ENCODE data around the gene PAIP2B. TPM values are rescaled to one million over a fixed set of nuclear protein-coding genes. Genes with fewer than 3 reads are reported as not detected.

Gene PAIP2B
- total RNA-seq, 1 experiment from 2014 or later: 3.1 TPM

GRCh38 chr2:71154279-71154678 is 72.6 kb downstream of the PAIP2B start:
- peaks cover 4% of the 10 kb centered on the region; the same call in 1 of the 2 replicates for H3K4me1 ChIP-seq
- no peak overlapping the region for H3K4me3 ChIP-seq
- no peak overlapping the region for H3K27ac ChIP-seq
- peaks cover 14% of the 10 kb centered on the region for H3K36me3 ChIP-seq
- H3K27me3 ChIP-seq: no peaks in the 10 kb centered on the region
- no peaks in the 10 kb centered on the region for H3K9me3 ChIP-seq (replicated peaks)
- DNase-seq: no peak

DNA sequence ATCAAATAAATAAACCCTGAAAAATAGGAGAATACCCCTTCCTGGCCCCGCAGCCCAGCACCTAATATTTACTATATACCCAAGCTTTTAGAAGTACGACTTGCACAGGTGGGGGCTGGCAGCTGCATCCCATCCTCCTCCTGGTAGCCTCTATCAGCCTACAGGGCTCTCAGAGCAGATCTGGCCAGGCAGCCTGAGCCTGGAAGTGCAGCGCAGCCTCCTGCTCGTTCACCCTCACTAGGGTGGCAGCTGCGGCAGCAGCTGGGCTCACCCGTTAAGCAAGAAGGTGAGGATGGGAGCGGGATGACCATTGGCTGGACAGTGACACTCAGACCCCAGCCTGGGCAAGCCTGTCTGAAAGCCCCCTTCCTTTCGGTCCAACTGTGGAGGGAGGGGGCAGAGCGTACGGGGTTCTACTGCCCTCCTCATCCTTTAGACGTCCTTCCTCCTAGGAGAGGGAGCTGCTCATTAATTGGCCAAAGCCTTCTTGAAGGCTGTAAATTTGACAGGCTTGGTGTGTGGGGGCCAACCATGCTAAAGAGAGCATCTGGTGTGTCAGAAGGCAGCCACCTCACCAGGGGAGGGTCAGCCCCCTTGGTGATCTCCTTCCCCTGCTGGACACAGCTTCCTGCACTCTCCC is 73.2 kb downstream of the PAIP2B start:
- H3K36me3 ChIP-seq: peaks cover 20% of the 10 kb centered on the region
- H3K27me3 ChIP-seq: no peaks in the 10 kb centered on the region
- peaks cover 4% of the 10 kb centered on the region; the same call in 1 of the 2 replicates for H3K4me1 ChIP-seq
- H3K27ac ChIP-seq: no peak overlapping the region
- H3K4me3 ChIP-seq: no peak overlapping the region
- H3K9me3 ChIP-seq (replicated peaks): no peaks in the 10 kb centered on the region
- DNase-seq: peak; percentile 45 to 55

GRCh38 chr2:71151620-71152019 is 75.3 kb downstream of the PAIP2B start:
- H3K27ac ChIP-seq: no peak overlapping the region
- no peak overlapping the region for H3K4me3 ChIP-seq
- DNase-seq: no peak
- H3K36me3 ChIP-seq: peaks cover 41% of the 10 kb centered on the region
- H3K4me1 ChIP-seq: peaks cover 4% of the 10 kb centered on the region; the same call in 1 of the 2 replicates
- H3K9me3 ChIP-seq (replicated peaks): no peaks in the 10 kb centered on the region
- no peaks in the 10 kb centered on the region for H3K27me3 ChIP-seq

DNA sequence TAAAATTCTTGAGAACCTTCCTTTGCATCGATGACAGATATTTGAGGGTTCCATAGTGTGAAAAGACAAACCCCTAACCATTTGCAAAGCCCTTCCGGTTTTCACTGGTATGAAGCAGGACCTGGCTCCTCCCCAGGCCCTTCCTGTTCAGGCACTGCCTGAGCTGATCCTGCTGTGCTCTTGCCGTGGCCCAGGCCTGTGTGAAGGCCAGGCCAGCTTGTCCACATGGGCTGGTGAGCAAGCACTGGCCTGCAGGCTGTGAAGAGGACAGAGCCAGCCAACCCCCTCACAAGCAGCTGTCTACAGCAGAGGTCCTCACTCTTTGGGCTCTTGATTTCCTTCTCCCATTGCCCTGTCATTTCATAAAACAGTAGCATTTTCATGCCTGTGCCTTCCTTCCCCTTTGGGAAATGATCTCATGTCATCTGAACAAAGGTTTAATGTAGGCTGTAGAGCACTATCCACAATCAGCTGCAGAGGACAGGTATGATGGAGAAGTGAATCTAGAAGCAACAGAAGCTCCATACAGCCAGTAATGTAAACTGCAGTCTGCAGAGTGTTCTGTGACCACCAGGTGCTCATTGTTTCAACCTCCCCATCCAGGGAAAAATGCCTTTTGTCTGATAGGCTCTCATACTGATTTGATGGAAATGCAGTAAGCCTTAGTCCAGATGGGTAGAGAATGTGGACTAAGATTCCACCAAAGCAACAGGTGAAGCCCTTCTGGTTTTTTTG is 76.7 kb downstream of the PAIP2B start:
- Histone ChIP-seq H3K27ac (no peak overlapping the region), H3K4me3 (no peak overlapping the region), H3K27me3 (no peaks in the 10 kb centered on the region), H3K4me1 (no peaks in the 10 kb centered on the region), H3K36me3 (peaks cover 50% of the 10 kb centered on the region), H3K9me3 (replicated peaks) (no peaks in the 10 kb centered on the region)
- DNase-seq: no peak

DNA sequence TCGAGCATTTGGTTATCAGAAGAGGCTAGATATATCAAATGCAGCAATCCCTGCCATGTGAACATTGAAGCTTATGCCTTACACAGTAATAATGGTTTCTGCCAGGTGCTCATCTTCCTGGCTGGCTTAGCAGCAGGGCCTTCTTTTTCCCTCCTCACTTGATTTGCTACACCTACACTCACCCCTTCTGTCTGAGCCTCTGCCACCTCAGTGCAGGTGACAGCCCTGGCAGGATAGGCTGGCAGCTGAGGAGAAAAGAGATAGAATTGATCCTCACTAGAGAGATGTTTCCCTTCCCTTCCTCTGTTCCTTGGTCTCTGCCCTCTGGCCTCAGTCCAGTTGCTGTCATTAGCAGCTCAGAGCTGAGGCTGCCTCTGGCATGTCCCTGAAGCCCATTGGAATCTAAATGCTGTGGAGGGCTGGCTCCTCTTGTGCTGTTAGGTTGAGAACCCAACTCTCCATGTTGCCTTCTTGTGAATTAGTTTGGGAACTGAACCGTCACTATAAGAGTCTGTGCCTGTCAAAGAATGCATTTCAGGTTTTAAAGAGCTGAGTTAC is 78.3 kb downstream of the PAIP2B start:
- no peak for DNase-seq
- Histone ChIP-seq H3K4me3 (no peak overlapping the region), H3K4me1 (no peaks in the 10 kb centered on the region), H3K27me3 (no peaks in the 10 kb centered on the region), H3K36me3 (peaks cover 64% of the 10 kb centered on the region), H3K9me3 (replicated peaks) (no peaks in the 10 kb centered on the region), H3K27ac (no peak overlapping the region)

DNA sequence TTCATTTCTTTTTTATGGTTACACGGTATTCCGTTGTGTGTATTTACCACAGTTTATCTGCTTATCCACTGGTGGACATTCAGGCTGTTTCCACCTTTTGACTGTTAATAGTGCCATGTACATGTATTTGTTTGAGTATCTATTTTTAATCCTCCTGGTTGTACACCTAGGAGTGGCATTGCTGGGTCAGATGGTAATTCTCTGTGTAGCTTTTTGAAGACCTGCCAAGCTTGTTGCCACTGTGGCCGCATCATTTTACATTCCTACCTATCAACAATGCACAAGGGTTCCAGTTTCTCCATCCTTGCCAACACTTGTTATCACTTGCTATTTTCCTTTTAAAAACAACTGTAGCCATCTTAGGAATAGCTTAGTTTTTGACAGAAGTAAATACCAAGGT is 83.1 kb downstream of the PAIP2B start:
- no peak for DNase-seq
- H3K4me1 ChIP-seq: no peaks in the 10 kb centered on the region
- no peak overlapping the region for H3K27ac ChIP-seq
- no peaks in the 10 kb centered on the region for H3K9me3 ChIP-seq (replicated peaks)
- H3K4me3 ChIP-seq: no peak overlapping the region
- no peaks in the 10 kb centered on the region for H3K27me3 ChIP-seq
- H3K36me3 ChIP-seq: peaks cover 86% of the 10 kb centered on the region

GRCh38 chr2:71136174-71136573 is 90.7 kb downstream of the PAIP2B start:
- H3K27me3 ChIP-seq: no peaks in the 10 kb centered on the region
- no peak overlapping the region for H3K4me3 ChIP-seq
- DNase-seq: no peak
- H3K4me1 ChIP-seq: peaks cover 7% of the 10 kb centered on the region
- no peaks in the 10 kb centered on the region for H3K9me3 ChIP-seq (replicated peaks)
- H3K27ac ChIP-seq: no peak overlapping the region
- H3K36me3 ChIP-seq: peaks cover 70% of the 10 kb centered on the region

GRCh38 chr2:71133603-71134002 is 93.3 kb downstream of the PAIP2B start:
- Histone ChIP-seq H3K36me3 (peaks cover 46% of the 10 kb centered on the region), H3K4me3 (no peak overlapping the region), H3K27me3 (no peaks in the 10 kb centered on the region)

More at GRCh38 chr2:71133603-71134002, 93.3 kb downstream of the PAIP2B start:
- Histone ChIP-seq H3K4me1 (peaks cover 8% of the 10 kb centered on the region), H3K9me3 (replicated peaks) (no peaks in the 10 kb centered on the region), H3K27ac (no peak overlapping the region)
- DNase-seq: no peak

Other genes starting within 250 kb of the PAIP2B start
- 0.36 TPM in 1 of 2 replicates, not detected in the other for gene ANKRD53, start 248.5 kb downstream of the PAIP2B start, total RNA-seq (2014; rRNA removed; shearing (Covaris generic))
- 85.3 and 90.9 TPM in 2 replicates for gene TEX261, start 232.2 kb downstream of the PAIP2B start, total RNA-seq (2014; rRNA removed; shearing (Covaris generic))
- 46.8 and 49.3 TPM in 2 replicates for gene NAGK, start 158.5 kb downstream of the PAIP2B start, total RNA-seq (2014; rRNA removed; shearing (Covaris generic))
- gene MCEE, start 96.9 kb downstream of the PAIP2B start, total RNA-seq (2014; rRNA removed; shearing (Covaris generic)): 11.5 and 12.7 TPM in 2 replicates
- 61.1 and 71.0 TPM in 2 replicates for gene MPHOSPH10, start 96.5 kb downstream of the PAIP2B start, total RNA-seq (2014; rRNA removed; shearing (Covaris generic))
- 153 and 197 TPM in 2 replicates for gene ZNF638, start 104.7 kb upstream of the PAIP2B start, total RNA-seq (2014; rRNA removed; shearing (Covaris generic))
- 13.9 and 15.2 TPM in 2 replicates for gene DYSF, start 226.5 kb upstream of the PAIP2B start, total RNA-seq (2014; rRNA removed; shearing (Covaris generic))

Measured in SJCRH30 (cell line).